ENCODE results near the gene TBC1D19.

DNA sequence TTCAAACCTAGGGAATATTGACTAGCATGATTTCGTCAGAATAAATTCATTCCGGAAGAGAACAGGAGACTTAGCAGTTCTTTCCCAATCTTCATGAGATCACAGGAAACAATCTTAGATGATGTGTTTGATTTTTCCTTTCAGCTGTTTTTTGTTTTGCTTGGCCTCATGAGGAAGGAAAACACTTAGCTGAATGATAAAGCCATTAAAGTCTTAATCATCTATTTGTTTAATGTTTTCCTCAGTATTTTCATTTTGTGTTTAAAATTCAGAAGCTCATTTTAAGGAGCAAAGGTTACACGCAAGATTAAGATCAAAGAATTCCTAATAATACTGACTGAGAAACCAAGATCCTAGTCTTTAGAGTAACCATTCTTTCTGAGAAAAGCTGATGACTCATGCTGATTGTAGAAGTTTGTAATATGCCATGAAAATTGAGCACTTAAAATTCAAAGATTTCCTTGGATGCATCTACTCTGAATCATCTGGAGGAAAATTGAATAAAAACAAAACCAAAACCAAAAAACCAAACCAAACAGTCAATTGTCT, 15.4 kb upstream of the TBC1D19 start:
- TF ChIP-seq, protein P1, sequence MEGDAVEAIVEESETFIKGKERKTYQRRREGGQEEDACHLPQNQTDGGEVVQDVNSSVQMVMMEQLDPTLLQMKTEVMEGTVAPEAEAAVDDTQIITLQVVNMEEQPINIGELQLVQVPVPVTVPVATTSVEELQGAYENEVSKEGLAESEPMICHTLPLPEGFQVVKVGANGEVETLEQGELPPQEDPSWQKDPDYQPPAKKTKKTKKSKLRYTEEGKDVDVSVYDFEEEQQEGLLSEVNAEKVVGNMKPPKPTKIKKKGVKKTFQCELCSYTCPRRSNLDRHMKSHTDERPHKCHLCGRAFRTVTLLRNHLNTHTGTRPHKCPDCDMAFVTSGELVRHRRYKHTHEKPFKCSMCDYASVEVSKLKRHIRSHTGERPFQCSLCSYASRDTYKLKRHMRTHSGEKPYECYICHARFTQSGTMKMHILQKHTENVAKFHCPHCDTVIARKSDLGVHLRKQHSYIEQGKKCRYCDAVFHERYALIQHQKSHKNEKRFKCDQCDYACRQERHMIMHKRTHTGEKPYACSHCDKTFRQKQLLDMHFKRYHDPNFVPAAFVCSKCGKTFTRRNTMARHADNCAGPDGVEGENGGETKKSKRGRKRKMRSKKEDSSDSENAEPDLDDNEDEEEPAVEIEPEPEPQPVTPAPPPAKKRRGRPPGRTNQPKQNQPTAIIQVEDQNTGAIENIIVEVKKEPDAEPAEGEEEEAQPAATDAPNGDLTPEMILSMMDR (conservative IDR thresholded peaks at IDR 0.05; ENCODE audit: low read depth, low read length), result no peak
- TF ChIP-seq EZH2 (IDR thresholded peaks at IDR 0.05; ENCODE audit: low read length, unreplicated experiment) (no peak), EZH2phosphoT487 (IDR thresholded peaks at IDR 0.05; ENCODE audit: borderline replicate concordance, low read length) (no peak)

All from PC-3 (cell line).